GM19452 (cell line): ENCODE results near the gene PHACTR1.

Experiments
- ATAC-seq: cut with Tn5 transposase; IDR thresholded peaks from one replicate; pipeline ENCODE4 v1.9.1; 2021; ENCODE audit not compliant: unreplicated experiment

The PHACTR1 gene

DNA sequence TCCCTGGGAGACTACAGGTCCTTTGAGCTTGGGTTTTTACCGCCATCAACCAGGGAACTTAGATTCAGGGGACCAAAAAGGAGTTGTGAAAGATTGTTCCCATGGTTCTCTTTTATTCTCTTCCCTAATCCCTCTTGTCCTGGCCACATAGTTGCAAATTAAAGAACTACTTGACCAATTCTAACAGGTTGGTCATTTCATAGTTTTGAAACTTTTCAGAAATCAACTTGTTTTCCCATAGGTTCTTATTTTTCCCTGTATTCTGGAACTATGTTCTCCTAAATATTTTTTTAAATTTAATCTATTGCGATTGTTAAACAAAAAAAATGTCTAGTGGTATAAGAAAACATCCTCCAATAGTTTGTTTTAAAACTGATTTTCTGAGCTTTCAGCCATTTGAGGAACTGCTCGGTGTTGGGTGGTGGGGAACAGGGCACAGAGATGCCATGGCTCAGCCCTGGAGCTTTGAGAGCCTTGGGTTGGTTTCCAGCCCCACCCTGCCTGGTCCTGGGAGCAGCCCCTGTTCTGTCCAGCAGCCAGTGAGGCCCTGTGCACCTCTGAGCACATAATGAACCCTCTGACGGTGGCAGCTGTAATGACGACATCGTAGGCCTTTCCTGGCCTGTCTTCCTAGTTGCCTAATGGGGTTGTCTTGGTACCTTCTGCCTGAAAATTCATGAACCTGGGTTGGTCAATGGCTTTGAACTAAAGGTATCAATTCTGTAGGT is 558.3 kb downstream of the PHACTR1 start:
- no peak for ATAC-seq

DNA sequence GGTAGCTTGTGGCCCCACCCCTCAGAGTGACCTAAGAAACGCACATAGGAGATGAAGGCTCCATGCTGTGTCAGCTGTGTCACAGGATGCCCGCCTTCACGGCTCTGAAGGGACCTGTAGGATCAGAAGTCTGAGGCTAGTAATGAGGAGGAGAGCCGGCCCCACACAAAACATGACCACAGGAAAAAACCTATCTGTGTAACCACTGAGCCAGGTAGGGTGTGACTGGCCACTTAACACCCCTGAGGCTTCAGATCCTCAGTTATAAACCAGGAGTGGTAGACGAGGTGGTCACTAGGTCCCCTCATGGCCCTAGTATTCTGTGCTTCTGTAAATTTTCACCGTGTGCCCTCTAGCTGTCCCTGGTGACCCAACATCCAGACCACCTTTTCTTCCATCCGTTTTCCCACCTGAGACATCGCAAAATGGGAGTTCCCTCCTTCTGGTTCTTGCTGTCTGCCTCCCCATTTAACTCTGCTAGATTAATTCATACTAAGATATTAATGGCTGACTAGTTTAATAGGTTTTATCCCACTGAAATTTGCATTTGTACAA is 558.9 kb downstream of the PHACTR1 start:
- ATAC-seq, result no peak

DNA sequence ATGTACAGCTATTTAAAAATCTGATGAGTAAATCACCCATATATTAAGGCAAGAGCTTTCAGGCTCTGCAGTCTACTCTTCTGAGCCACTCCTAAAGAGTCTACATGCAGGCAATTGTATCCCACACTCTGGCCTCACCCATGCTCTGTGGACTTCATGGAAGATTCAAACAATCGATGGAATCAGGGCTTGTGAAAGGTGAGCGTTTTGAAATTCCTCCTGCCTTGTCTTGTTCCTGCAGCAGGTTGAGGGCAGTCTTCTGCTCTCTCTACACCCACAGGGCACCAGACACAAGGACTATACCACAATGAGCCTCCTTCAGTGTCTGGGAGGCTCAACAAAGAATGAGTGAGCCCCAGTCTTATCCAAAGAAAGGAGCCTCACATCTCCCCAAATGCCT is 560.7 kb downstream of the PHACTR1 start:
- no peak for ATAC-seq

DNA sequence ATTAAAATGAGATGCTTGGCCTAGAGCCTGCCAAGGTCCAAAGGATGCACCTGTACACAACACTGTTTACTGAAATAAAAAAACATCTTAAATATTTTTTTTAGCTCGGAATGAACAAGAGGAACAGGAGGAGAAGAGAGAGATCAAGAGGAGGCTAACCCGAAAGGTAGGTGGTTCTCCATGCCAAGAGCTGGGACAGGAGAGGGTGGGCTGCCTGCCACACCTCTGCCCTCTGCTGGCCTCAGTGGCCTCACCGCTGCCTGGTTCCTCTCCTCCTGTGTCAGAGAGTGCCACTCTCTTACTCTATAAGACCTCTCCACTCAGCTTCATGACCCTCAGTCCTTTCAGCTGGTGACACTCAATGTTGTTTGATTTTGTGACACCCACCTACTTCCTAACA is 561.6 kb downstream of the PHACTR1 start:
- ATAC-seq, result no peak

DNA sequence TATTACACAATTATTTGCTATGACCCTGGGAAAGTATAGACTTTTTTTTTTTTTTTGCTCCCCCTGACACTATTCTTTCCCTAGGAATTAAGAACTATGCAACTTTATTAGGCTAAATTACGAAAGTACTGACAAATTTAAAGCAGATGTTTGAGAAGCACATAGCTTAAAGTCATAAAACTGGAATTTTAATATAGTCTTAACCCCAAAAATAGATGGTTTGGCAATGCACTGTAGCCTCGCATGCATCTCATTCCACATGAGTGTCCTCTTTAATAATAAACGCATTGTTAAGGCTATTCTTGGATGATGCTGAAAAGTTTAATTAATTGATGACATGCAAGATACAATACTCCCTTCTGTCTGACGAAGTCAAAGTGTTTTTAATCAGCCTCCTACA is 562.4 kb downstream of the PHACTR1 start:
- ATAC-seq, result no peak

DNA sequence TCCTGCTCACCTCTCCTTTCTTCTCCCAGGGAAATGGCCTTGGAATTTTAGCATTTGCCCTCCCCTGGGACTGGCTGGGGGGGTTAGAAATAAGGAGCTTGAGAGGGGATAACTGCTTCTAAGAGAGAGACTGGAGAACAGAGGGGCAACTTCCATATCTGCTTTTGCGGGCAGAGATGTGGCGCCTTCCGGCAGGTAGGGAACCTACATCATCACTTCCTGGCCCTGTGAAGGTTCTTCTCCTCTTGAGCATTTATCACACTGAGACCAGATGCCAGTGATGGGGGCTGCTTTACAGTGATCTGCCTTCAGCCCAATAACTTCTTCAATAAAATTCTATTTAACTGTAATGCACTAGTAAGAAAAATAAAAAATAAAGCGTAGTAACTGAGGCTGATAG is 563.7 kb downstream of the PHACTR1 start:
- ATAC-seq, result no peak

DNA sequence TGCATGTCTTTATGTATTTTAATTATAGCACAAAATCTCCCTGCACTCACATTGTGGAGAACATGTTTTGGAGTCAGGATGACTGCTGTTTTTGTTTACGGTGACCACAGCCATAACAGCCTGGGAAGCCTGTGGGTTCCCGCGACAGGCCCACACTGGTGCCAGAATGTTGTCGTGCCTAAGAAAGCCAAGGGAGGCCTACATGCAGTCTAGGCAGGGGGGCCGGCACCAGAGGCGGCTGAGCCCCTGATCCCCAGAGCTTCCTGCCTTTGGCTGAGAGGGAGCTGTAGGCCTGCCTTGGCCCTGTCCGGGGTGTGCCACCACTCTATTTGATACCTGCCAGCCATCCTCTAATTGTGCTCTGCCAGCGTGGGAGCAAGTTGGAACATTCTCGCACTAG is 565.1 kb downstream of the PHACTR1 start:
- no peak for ATAC-seq

DNA sequence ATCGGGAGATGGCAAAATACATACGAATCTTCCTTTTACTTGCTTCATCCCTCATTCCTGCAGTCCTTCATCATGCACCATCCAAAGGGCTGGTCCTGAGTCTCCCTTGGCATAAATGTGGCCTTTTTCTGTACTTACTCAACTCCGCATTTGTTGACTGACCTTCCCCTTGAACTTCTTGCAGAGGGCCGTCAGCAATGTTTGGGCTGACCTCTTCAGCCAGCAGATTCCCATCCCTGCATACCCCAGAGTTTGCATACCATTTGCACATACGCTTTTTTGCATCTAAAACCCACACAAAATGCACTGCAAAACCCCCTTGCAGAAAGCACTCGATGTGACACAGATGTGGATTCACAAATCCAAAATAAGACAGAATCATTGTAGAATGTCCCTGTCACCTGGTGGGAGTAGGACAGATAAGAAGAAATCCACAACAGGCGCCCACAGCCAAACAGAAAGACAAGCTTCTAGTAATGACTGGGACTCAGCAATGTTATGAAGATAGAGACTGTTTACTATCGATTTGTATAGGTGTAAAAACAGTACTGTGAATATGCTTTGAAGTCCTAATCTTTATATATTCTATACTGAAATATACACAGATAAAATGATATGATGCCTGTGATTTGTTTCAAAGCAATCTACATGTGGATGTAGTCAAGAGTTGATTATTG is 566.0 kb downstream of the PHACTR1 start:
- no peak for ATAC-seq

DNA sequence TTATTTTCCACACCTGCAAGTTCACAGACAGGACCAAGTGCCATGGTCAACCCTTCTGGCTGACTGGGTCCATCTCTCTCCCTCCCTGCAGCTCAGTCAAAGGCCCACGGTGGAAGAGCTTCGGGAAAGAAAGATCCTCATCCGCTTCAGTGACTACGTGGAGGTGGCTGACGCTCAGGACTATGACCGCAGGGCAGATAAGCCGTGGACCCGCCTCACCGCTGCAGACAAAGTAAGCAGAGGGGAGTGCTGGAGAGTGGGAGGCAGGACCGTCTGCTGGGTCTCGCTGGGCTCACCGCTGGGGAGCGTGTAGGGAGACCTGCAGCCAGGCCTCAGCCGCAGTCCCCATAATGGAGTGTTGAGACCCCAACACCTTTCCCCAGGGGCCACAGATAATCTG is 566.8 kb downstream of the PHACTR1 start:
- no peak for ATAC-seq

DNA sequence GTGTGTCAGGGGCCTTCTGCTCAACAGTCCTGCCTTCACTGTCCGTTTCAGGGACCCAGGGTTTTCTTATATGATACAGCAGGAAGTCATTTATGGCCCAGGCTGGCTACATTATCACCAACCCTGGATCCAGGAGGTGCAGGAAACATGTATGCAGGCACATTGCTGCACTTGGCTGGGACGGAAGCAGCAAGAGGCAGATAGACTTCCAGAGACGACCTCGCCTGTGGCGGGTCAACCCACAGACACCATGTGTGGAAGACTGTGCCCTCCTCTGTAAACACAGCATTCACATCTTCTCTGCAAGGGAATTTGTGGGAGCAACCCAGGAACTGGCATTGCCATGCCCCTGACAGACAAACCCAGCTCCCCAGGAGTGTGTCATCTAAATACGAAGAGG is 568.1 kb downstream of the PHACTR1 start:
- no peak for ATAC-seq

DNA sequence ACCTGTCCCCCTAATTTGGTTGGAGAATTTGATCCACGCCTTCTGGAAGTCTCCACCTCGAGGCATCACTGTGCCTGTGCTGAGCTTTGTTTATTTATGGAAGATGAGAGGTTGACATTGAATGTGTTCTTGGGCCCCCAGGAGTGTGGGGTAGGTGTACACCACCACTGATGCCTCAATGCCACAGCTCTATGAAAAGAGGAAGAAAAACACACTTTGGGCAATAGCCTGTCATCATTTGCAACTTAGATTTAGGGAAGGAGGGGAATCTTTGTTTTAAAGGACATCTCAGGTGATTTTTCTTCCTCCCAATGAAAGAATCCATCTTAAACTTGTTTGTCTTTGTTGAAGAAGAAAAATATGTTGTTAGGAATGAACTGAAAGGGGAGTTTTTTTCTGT is 569.1 kb downstream of the PHACTR1 start:
- ATAC-seq, result no peak

DNA sequence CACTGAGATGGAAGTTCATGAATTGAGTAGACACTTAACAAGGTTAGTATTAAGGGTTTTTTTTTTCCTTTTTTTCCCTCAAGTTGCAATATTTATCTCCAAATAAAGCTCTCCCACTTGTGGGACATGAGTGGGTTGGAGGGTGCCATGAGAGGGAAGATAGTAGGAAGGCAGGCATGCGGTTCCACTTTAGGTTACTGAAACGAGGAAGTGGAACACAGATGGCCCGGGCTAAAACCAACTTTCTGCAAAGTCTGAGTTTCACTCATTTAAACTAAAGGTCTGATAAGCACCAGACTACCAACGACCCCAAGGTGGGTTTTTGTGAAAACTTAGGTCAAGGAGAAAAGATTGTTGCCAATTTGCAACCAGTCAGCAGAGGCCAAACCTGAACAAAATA is 569.6 kb downstream of the PHACTR1 start:
- no peak for ATAC-seq

DNA sequence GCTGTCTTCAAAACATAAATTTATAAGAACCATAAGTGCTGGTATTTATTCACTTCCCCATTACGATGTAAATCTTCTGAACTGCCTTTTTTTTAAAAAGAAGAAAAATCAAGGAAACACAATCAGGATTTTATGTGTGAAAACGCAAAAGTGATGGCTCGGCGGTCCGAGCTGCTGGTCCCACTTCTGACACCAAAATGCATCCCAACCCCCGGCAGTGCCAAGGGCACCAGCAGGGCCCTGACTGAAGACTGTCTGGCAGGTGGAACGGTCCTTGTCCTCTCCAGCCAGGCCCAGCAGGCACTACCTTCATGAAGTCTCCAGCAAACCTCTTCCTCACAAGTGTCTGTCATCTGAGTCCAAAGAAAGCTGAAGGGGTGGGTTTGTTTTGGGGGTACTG is 570.5 kb downstream of the PHACTR1 start:
- no peak for ATAC-seq

DNA sequence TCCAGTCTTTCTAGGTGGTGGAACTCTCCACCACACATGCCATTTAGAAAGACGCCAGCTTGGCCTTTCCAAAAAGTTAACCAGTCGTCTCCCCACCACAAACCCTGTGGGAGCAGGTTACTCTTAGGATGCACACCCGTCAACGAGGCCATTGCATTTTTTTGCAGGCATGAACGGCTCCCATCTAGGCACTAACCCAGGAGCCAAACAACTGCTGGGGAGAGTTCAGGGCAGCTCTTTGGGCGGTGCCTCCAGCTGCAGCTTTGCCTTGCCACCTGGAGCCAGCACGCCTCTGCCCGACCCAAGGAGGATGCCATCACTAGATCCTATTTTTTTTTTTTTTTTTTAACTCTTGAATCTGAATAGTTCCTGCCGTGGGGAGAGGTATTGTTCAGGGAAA is 571.9 kb downstream of the PHACTR1 start:
- no peak for ATAC-seq

DNA sequence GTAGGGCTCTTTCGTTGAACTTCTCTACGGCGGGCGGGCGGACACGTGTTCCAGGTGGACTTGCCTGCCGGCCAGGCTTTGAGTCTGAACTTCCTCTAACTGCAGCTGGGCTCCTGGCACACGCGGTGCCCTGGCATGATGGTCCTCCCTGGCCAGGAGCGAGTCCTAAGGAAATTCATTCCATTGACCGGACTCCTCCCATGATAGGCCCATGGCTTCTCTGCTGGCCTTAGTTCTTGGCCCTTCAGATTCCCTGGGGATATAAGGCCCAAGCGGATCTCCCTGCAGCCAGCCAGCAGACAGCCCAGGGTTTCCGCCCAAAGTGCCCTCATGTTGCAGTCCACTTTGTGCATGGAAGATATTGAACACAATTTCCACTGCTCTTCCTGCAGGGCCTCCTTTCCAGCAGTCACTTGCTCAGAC is 572.4 kb downstream of the PHACTR1 start:
- no peak for ATAC-seq

DNA sequence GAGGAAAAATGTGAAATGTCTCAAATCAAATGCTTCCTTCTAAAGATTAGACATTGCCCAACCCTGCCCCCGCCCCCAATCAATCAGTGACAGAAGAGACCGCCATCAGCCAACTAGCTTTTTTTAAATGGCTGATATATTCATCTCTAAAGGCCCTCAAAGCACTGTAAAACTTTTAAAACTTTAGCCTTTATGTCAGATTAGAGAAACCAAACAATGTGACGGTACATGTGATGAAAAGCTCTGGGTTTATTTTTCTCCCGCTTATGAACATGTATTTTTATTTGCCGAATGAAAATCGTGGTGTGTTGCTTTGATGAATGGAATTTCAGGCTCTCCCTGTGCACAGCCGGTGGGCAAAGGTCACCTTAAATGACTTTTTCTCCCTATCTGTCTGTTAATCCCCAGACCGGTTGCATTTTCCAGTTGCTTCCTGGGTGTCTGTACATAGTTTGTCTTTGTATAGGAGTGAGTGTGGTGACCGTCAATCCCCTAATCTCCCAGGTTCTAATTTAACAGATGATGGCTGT is 573.3 kb downstream of the PHACTR1 start:
- no peak for ATAC-seq

DNA sequence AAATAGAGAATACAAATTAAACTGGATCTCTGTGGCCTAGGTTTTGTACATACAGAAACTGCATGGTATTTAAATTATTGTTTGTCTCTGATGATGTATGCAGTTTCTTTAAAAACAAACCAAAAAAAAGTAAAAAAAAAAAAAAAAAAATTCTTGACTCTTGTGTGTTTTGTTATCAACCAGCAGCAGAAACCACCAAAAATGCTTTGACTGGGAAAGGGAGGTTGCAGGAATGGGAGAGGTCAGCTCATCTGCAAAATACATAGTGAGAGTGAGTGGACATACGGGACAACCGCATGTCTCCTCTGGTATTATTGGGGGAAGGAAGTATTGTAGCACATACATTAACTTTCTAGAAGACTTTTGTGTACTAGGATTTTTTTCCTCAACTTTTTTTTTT is 573.8 kb downstream of the PHACTR1 start:
- no peak for ATAC-seq

DNA sequence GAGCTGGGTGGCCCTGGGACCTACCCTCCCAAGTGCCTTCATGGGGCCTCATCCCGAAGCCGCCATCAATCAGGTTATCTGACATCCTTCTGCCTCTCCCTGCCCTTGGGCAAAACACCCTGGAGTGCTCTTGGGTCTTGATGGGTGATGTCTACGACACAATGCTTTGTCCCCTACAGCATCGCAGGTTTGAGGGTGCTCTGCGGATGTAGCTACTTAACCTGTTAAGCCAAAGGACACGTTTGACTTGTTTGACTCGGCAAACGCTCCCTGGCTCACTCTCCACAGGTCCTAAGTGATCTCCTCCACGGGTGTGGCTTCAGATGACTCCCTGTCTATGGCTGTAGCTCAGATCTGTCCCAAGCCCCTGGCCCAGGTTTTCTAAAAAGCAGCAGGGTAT is 576.2 kb downstream of the PHACTR1 start:
- no peak for ATAC-seq

DNA sequence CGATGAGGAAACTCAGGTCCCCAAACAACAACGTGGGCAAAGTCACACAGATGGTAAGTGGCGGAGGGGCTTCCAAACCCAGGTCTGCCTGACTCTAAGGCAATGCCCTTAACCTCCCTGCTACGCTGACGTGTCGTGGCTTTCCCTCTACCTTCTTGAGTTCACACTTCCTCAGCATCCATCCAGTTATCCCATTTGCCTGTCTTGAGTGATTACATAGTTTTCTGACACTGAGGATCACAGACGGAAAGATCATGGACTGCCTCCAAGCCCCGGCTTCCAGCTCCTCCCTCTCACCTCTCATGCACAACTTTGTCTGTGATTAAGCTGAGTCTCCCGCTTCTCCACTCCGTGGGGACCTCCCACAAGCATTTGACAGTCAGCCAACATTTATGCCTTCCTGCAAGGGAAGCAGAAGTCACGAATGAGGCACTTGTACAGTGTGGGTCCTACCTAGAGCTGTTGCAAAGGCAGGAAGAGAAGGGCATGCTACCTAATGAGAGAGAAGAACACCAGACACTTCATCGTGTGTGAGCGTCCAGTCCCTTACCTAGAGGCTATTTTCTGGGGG is 578.0 kb downstream of the PHACTR1 start:
- ATAC-seq, result no peak

DNA sequence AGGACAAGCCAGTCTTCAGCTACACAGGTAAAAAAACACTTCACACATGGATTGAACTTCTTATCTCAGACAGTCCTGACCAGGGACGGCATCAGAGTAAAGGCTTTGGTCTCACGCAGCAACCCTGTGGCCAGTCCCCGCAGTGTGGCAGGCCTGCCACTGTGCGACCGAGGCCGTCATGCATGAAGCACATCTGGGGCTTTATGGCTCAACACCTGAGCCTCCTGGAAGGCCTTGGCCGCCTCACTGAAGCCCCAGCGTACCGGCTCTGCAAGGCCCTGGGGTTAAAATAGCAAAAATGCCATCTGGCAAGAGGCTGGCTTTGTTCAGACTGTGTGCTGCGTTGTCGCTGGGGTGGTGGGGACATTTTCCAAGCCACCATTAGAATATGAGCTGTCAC is 579.0 kb downstream of the PHACTR1 start:
- ATAC-seq, result no peak

DNA sequence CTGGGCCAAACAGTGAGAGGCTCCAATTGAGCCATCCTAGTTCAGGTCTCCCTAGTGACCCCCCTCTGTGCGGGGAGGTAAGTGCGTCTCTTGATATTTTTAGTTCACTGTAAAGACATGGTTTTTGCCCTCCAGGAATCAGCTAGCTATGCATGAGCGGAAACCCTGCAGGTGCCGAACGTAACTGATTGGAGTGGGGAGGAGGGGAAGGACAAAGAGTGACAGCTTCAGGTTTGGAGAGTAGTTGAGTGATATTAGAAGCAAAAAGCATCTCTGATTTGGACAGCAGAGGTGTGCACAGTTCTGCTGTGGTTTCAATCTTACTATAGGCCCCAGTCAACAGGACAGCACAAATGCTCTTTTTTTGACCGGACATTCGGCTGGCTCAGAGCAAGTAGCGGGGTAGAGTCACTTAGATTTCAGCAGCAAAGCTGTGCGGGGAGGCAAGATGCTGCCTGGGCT is 580.0 kb downstream of the PHACTR1 start:
- ATAC-seq, result no peak

DNA sequence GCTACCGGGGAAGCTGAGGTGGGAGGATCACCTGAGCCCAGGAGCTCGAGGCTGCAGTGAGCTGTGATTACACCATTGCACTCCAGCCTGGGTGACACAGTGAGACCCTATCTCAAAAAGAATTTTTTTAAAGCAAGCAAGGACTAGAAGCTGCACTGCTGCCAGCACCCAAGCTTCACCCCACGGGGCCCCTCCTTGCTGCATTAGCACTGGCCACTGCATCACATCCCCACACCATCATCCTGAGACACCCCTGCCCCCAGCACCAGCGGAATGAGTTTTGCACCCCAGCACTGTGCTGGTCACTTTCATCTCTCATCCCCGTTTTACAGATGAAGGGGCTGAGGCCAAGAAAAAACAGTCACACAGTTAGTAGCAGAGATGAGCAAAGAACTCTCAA is 580.8 kb downstream of the PHACTR1 start:
- no peak for ATAC-seq
